ENCODE results near the gene CEP57.
"Not testable (repeated sequence)": the region's sequence is repeated elsewhere in the genome, so short reads cannot be mapped to it uniquely, and the experiment has no call there.

The CEP57 gene

DNA sequence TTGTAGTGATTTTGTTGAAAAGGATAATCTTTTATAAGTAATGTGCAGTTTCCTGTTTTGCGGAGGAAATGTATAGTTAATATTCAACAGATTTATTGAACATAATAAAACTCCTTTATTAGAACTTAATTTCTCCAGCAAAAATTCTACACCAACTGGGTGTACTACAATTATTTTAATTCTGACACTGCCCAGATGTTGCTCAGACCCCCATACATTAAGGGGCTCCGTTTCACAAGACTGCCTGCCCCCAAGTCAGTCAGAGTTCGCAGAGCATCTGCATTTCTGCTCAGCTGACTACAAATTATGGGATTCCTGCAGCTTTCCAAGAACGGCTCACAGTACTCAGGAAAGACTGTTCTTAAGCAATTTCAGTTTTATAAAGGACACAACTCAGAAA is 6.2 kb downstream of the CEP57 start:
- no peak for DNase-seq (ENCODE audit: low read depth in 2 of 2)

DNA sequence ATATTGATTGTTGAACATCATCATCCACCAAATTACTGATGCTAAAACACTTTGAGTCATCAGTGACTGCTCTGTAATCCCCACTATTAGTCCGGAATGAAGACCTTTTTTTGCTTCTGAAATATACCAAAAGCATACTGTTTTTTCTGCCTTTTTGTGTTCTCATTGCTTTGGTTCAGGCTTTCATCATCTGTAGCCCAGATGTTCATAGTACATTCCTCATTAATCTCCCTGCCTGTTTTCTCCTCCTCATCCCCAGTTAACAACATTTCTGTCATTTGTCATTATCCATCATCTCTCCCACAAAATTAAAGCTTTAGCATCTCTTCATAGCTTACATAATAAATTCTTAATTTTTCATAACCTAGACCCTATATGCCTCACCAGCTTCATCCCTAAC is 9.2 kb downstream of the CEP57 start:
- DNase-seq (ENCODE audit: low read depth in 2 of 2) = no peak

DNA sequence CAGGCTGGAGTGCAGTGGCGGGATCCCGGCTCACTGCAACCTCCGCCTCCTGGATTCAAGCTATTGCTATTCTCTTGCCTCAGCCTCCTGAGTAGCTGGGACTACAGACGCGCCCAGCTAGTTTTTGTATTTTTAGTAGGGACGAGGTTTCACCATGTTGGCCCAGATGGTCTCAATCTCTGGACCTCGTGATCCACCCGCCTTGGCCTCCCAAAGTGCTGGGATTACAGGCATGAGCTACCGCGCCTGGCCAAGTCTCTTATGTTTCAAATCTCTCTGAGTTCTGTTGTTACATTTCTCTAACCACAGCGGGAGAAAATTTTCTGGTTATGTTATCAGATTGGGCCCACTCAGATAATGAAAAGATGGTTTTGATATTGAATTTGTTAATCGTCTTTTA is 10.1 kb downstream of the CEP57 start:
- DNase-seq (ENCODE audit: low read depth in 2 of 2) = no peak

- DNase-seq (ENCODE audit: low read depth in 2 of 2) = no peak
Observed at GRCh38 chr11:95802806-95803205, 12.5 kb downstream of the CEP57 start.

GRCh38 chr11:95803973-95804372 is 13.7 kb downstream of the CEP57 start:
- no peak for DNase-seq (ENCODE audit: low read depth in 2 of 2)

- no peak for DNase-seq (ENCODE audit: low read depth in 2 of 2)
Observed at GRCh38 chr11:95805869-95806268, 15.6 kb downstream of the CEP57 start.

DNA sequence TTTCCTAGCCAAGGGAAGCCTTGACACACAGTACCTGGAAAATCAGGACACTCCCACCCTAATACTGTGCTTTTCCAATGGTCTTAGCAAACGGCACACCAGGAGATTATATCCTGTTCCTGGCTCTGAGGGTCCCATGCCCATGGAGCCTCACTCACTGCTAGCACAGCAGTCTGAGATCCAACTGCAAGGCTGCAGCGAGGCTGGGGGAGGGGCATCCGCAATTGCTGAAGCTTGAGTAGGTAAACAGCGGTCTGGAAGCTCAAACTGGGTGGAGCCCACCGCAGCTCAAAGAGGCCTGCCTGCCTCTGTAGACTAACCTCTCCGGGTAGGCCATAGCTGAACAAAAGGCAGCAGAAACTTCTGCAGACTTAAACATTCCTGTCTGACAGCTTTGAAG is 16.2 kb downstream of the CEP57 start:
- not testable (repeated sequence) for DNase-seq (ENCODE audit: low read depth in 2 of 2)

GRCh38 chr11:95811052-95811451 is 20.8 kb downstream of the CEP57 start:
- not testable (repeated sequence) for DNase-seq (ENCODE audit: low read depth in 2 of 2)

GRCh38 chr11:95816037-95816436 is 25.7 kb downstream of the CEP57 start:
- DNase-seq (ENCODE audit: low read depth in 2 of 2) = no peak

- DNase-seq (ENCODE audit: low read depth in 2 of 2) = no peak
Observed at GRCh38 chr11:95821640-95822039, 31.3 kb downstream of the CEP57 start.

DNA sequence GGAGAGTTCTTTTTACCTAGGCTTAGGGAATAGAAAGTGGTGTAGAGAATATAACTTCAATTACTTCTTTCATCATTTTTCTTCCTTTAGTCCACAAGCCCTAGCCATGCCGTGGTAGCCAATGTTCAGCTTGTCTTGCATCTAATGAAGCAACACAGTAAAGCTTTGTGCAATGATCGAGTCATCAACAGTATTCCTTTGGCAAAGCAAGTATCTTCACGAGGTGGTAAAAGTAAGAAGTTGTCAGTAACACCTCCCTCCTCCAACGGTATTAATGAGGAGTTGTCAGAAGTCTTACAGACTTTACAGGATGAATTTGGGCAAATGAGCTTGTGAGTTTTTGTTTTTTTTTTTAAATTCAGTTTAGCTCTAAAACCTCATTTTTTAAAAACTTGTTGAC is 37.4 kb downstream of the CEP57 start:
- DNase-seq (ENCODE audit: low read depth in 2 of 2) = no peak

GRCh38 chr11:95829580-95830259 is 39.4 kb downstream of the CEP57 start:
- DNase-seq (ENCODE audit: low read depth in 2 of 2) = no peak

DNA sequence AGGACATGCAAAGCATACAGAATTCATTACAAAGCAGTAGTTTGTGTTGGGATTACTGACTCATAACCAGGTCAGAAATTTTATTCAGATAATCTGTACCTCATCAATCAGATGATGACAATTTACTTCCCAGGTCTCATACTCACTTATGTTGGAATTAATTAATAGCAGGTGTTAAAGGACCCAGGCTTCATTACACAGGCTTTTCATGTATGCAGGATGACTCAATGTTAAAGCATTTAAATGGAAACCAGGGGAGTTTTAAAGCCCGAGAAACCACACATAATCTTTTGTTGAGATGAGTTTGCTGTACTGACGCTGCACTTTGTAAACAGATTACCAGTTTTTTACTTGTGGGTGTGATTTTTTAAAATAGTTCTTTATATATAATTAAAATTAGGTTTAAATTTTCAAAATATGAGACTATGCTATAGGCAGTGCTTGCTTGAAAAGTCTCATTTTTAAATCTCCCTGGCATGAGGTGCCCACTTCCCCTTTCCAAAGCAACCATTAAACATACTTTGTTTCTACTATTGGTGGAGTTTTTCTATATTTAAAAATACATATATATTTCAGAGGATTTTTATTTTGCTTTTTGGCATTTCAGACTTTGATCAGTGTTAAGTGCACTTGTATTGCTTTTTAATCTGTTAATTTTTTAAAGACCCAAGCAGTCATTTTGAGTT is 41.0 kb downstream of the CEP57 start:
- DNase-seq (ENCODE audit: low read depth in 2 of 2) = no peak

DNA sequence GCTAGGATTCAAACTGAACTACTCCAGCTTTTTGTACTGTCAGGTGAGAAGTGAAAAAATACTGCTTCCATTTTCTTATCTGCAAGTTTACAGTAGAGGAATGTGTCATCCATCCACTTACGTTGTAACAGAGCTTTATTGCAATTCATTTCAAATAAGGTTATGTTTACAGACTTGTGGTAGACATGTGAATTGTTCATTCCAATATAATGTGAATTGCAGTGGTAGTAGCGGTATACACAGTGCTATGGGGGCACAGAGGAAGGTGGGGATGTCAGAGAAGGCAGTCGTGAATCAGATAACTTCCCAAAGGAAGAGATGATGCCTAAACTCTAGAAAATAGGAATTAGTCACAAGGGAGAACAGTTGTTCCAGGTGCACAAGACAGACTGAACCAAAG is 42.5 kb downstream of the CEP57 start:
- DNase-seq (ENCODE audit: low read depth in 2 of 2) = no peak

DNA sequence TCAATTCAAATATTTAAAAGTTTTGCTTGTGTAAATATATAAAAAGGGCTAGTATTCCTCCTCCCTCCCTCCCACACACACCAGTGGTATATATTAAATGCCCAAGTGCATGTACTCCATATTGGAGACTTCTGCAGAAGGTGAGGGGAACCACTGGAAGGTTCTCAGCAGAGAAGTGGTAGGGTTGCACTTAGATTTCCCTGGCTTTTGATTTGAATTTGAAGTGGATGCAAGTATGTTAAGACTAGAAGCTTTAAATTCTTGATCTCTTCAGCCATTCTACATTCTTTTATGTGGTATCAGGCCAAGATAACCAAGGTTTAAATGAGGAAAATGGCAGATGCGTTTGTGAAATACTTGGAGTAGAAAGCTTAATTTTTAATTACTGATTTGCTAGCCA is 43.1 kb downstream of the CEP57 start:
- DNase-seq (ENCODE audit: low read depth in 2 of 2) = no peak

DNA sequence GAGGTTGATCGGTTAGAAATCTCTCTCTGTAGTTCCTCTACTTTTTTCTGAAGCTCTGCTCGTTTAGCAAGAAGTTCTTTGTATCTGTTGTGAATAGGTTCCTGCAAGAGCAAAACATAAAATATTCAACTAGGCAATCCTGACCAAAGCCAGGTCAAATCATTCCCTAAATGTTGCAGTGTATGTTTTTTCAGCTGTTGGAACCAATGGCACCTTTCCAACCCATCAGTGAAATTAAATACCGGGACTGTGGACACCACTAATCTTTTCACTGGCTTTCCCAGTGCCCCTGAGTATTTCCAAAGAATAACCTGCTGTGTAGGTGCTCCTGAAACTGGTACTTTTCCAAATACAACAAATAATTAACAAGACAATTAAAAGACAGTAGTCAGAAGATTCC is 45.1 kb downstream of the CEP57 start:
- DNase-seq (ENCODE audit: low read depth in 2 of 2) = no peak

DNA sequence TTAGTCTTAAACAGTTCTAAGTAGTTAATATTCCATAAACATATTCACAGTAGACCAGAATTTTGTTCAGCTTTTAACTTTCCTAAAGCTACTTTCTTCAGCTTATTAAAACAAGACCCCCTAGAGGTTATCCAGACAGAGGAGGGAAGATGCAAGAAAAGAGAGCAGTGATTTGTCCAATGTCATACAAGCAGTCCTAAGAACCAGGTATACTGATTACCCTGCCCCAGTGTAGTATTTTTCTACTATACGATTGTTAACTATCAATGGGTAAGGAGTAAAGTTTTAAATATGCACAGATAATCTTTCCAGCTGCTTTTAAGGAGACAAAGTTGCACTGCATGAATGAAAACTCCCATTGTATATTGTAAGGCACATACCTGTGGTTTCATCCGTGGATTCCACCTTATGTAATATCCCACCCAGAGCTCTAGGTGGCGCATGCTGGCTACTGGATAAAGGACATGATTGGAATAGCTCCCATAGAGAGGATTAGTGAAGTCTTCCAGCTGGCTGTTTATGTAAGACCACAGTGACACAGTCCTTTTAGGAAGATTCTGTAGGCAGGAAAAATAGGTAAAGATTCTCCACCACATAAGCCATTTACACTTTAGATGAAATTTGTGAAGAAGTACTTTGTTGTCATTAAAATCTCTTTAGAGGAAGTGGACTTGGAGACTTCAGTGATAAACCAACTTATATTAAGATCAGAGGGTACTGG is 45.6 kb downstream of the CEP57 start:
- DNase-seq (ENCODE audit: low read depth in 2 of 2) = peak; percentile 18 to 25

- no peak for DNase-seq (ENCODE audit: low read depth in 2 of 2)
Observed at GRCh38 chr11:95845167-95845566, 54.9 kb downstream of the CEP57 start.

GRCh38 chr11:95849087-95849825 is 59.0 kb downstream of the CEP57 start:
- no peak for DNase-seq (ENCODE audit: low read depth in 2 of 2)

DNA sequence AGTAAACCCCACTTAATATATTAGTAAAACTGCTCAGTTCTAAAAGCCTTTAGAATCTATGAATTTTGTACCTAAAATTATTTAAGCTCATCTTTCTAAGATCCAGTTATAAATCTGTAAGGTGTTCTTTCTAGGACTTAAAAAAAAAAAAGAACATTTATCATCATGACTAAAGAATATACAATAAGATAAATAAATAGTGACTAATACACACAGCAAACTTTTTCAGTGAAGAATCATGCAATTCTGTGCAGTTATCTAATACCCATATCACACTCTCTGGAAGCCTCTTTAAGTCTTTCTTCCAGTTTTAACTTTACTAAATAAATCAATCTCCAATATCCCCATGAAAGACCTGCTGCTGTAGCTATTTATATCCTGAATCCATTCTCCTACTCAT is 59.8 kb downstream of the CEP57 start:
- DNase-seq (ENCODE audit: low read depth in 2 of 2) = no peak

DNA sequence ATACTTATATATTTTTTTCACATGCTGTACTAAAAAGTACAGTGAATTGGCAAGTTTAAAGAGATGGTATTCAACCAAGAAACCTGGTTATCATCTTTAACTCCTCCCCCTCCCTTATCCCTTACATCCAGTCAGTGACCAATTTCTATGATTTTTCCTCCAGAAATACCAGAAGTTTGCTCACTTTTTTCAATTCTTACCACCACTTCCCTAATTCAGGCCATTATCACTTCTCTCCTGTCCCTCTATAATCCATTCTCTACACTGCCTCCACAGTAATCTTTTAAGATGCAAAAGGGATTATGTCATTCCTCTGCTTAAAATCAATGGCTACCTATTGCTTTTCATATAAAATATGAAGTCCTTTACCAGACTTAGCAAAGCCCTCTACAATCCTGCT is 62.8 kb downstream of the CEP57 start:
- no peak for DNase-seq (ENCODE audit: low read depth in 2 of 2)

DNA sequence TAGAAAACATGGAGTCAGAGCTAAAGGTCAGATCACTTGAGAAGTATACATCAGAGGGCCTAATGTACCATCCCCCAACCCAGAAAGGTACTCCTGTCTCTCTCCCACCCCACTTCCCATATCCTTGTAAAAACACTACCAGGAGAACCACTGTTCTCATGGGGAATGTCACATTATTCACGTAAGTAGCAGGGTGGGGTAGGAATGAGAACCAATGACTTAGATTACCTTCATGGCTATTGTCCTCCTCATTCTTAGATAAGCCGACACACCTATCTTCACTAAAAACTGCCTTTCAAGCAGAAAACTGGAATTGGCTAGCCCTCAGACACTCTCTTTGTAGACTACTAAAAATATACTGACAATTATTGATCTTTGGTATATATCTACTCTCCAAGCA is 63.6 kb downstream of the CEP57 start:
- DNase-seq (ENCODE audit: low read depth in 2 of 2) = no peak

Measured in activated CD8-positive, alpha-beta memory T cell treated with anti-CD3 and anti-CD28 coated beads for 4 hours (primary cell).